COLO668 (cell line): ENCODE data around the gene POLR3A.

Source experiments
- DNase-seq: peaks from one replicate; lab custom pipeline; 2025; ENCODE audit not compliant: unreplicated experiment; lab: John Stamatoyannopoulos, UW

The POLR3A gene

DNA sequence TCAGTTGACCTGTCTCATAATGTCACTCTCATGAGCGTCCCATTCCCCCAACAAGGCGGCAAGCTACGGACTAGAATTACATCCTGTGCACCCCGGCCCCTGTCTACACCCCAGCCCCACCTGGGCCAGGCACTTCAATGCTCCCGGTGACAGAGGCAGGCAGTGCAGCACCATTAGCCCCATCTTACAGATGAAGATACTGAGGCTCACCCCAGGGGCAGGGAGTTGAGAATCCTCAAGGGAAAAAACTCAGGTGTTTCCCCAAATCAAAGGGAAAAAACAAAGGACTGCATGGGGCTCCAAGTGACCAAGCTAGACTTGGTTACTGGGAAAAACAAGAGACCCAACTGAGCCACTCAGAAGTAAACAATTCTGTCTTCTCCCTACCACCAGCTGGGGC is 107.3 kb downstream of the POLR3A start:
- DNase-seq, result no peak

DNA sequence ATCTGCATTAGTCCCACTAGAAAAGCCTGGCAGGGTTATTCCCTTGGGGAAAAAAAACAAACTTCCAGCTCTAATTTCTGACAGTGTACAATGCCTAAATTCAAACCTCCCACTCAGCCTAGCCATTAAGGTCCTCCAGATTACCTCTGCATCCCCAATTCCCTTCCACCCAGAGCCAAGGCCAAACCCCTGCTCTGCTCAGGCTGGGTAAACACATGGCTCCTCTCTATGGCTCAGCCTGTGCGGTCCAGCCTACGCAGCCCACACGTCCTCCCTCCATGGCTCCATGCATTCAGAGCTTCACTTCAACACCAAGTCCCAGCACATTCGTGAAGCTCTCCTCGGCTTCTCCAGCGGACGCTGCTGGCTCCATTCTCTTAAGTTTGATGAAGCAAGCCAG is 107.9 kb downstream of the POLR3A start:
- no peak for DNase-seq

DNA sequence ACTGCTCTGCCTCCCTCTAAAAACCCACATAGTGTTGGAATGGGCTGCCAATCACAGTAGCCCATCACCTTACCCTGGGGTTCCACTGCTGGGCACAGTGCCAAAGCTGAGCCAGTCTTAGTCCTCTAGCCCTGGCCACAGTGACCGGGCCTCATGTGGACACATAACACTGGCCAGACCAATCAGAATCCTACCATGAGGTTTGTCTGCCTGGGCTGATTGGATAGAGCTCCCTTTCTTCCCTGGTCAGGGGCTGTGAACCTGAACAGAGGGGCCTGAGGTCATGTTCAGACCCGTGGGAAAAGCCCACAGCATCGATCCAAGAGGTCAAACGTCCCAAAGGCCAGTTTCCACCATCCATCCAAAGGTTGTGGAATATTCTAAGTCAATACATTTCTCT is 108.8 kb downstream of the POLR3A start:
- DNase-seq, result no peak

DNA sequence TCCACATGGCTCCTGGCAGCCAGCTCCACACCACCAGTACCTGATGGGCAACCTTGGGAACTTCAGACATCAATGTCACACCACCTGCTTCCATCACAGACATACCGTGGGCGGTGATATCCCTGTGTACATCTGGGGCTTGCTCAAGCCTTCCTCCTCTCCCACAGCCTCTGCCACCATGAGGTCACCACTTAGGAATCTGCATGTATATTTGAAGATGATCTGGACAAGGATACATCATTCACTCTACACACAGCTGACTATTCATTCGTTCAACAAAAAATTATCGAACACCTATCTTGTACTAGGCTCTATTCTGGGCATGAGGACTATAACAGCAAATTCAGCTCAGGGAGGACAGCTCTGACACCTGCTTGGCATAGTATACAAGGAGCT is 109.6 kb downstream of the POLR3A start:
- no peak for DNase-seq
